KG1 (cell line): ENCODE measurements around the gene GPR39.
"Not testable (repeated sequence)": the region's sequence is repeated elsewhere in the genome, so short reads cannot be mapped to it uniquely, and the experiment has no call there.

Experiments used
- DNase-seq: peaks from one replicate; lab custom pipeline; 2025; lab: John Stamatoyannopoulos, UW

GPR39 gene

DNA sequence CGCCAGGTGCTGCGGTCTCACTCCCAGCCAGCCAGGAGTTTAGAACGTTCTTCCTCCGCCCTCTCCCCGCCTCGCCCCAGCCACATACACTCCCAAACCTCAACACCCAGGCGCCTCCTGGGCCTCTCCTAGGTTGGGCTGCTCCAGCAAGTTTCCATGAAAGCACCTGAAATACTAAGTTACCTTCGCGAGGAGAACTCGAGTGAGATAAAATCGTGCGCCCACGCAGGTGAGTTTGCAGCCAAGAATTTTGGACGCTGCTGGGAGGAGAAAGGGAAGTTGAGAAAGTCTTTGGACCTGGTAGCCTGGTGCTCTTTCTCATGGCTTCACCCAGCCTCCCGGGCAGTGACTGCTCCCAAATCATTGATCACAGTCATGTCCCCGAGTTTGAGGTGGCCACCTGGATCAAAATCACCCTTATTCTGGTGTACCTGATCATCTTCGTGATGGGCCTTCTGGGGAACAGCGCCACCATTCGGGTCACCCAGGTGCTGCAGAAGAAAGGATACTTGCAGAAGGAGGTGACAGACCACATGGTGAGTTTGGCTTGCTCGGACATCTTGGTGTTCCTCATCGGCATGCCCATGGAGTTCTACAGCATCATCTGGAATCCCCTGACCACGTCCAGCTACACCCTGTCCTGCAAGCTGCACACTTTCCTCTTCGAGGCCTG is at the start of gene GPR39:
Gene GPR39, plus strand, starts transcription at position 83 of the 673 bp plus-strand sequence.
- DNase-seq, result no peak

DNA sequence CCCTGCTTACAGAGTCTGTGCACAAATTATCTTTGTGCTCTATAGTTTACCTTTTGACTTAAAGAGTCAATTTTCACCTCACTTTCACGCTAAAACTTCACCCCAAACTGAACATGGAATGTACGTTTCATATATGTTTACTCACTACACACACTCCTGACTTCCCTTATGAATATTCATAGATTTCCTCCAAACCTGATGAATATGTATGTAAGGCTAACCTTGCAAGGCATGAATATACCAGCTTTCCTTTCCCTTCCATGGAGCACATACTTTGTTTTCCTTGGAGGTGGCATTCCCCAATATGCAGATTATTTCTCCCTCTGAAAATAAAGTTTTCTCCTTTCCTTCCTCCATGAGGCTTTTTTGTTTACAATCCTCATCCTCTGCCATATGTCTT is 48.4 kb upstream of the GPR39 start:
- DNase-seq, result no peak

DNA sequence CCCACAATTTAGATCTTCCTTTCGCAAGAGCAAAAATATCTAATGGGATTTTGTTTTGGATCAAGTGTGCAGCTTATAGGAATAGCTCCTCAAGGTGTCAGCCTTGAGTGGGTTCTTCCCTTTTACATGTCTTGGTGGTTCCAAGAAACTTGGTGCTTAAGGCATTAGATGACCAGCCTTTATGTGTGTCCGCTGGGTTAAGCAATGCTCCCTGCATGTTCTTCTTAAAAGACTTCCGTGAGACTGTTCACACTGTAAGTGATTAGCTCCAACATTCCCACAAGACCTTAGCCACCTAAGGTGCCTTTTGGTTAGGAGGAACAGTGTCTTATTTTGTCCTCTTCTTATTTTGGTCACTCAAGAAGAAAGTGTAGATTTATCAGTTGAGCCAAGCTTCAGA is 44.3 kb upstream of the GPR39 start:
- DNase-seq, result no peak

DNA sequence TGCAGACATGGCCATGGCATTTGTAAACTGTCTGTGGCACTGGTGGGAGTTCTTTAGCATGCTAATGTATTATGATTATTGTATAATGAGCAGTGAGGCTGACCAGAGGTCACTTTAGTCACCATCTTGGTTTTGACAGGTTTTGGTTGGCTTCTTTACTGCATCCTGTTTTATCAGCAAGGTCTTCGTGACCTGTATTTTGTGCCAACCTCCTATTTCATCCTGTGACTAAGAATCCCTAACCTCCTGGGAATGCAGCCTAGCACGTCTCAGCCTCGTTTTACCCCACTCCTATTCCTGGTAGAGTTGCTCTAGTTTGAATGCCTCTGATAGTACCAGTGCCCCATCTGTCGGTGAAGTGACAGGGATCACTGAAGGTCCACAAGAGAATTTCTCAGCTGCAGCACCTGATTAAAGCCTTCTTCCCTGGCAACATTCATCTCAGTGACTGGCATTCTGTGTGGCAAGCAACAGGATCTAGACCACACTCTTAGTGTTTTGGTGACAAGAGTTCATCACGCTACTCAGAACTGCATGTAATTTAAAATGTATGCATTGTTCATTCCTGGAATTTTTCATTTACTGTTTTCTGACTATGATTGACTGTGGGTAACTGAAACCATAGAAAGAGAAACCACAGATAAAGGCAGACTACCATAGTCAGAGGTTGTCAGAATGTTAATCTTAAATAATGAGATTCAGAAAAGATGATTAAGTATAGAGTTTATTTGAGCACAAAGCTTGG is 43.0 kb upstream of the GPR39 start:
- DNase-seq, result no peak

DNA sequence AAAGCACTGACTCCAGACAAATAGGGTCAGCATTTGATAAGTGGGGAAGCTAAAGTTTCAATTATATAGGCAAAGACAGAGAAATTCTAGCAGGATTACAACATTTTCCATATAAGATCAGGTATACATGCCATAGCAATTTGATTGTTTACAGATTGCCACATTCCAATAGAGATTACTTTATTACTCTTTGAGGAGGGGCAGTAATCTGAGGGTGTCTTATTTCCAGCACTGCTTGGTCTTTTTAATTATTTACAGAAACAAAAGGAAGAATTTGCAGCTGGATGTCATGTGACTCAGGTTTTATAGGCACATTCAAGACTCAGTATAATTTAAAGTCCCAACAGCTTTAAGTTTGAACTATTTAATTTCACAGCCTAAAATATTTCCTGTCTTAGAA is 42.5 kb upstream of the GPR39 start:
- DNase-seq, result no peak

DNA sequence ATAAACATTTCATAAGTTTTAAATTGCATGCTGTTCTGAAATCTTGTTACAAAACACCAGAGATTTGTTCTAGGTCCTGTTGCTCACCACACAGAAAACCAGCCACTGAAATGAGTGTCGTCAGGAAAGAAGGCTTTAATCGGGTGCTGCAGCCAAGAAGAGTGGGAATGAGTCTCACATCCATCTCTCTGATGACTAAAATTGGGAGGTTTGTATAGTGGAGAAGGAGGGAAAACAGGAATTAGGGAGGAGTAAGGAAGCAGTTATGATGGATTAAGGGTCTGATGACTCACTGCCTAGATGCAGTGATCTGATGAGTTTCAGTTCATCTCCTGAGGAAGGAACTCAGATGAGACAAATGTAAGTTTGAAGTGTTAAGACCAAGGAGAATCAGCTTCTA is 42.1 kb upstream of the GPR39 start:
- no peak for DNase-seq

DNA sequence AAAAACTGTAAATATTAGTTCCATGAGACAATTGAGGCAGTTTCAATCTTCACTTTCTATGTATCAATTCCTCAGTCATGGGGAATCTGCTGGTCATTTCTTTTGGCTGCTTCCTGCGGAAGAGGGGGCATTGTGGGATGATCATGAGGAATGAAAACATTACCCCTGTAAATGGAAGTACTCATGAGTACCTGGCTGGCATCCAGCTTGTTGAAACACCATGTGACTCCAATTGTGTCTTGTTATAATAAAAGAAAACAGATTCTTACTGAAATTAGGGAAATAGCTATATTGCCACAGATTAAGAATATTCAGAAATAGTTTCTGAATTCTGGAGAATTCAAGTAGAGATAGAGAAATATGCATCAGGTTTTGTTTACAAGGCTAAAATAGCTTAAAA is 41.6 kb upstream of the GPR39 start:
- DNase-seq, result no peak

DNA sequence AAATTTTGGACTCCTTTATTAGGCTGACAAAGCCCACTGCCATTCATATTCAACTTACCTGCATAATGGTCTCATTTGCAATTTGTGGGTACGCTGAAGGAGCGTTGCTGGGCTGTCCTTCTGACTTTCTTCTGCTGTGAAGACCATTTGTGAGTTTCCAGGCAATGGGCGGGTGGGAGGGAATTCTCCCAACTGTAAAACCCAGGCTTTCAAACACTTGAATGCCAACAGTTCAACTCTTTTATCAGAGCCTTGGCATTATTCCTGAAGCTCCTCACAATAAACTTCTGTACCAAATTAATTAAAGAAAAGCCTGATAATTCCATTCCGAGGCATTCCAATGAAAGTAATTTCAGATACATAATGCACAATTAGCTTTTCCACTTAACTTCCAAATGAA is 35.2 kb upstream of the GPR39 start:
- DNase-seq, result no peak

DNA sequence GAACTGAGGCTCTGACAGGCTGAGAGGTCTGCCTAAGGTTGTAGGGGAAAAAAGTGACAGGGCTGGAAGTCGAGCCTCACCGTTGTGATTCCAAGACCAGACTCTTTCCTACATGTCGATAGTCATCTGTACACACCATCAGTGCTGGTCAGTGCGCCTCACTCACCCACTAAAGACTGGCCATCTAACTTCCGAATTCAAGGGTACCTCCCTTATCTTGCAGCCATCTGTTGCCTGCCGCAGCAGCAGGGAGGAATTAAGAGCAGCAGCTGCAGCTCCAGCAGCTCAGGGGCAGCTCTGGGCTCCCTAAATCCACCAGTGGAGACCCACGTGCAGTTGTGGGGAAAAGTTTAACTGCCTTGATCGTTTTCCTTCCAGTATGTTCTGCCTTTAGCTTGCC is 32.6 kb upstream of the GPR39 start:
- no peak for DNase-seq

DNA sequence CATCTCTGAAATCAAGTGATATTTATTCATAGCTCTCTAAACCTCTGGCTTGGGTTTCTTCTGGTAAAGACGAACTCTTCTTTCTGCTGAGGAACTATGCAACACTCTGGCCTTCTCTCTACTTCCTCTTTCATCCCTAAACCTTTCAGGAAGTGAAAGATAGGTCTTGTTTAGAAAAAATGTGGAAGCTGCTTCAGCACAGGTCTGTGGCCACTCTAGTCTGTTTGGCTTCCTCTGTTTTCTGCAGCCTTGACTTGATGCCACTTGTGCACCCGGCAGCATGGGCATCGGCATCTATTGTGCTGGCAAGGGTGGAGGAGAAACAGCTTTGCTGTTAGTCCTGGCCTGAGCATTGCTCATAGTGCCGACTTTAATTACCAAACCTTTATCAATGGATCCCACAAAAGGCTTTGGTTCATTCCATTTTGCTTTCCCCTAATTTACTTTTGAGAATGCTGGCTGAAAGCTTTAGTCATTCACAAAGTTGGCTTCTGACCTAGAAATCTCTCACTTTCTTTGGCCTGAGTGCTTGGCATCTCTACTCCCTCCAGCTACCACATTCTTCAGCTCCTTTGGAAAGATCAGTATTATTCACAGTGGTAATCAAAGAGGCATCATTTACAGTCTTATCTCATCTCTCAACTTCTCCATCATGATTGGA is 32.0 kb upstream of the GPR39 start:
- peak; percentile 15 for DNase-seq

DNA sequence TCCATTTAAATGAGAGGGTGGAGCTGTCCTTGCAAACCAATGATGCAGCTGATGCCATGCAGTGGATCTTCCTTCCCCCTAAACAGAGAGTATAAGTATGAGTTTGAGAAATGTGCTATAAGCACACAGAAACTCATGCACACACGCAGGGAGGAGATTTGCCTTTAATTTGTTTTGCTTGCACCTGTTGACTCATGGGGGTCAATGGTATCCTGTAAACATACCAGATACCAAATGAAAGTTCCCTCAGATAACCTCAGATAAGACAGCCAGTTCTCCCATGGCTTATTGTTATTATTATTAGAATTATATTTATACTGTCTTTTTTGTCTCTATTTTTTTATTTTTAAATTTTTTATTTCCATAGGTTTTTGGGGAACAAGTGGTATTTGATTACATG is 29.5 kb upstream of the GPR39 start:
- no peak for DNase-seq

DNA sequence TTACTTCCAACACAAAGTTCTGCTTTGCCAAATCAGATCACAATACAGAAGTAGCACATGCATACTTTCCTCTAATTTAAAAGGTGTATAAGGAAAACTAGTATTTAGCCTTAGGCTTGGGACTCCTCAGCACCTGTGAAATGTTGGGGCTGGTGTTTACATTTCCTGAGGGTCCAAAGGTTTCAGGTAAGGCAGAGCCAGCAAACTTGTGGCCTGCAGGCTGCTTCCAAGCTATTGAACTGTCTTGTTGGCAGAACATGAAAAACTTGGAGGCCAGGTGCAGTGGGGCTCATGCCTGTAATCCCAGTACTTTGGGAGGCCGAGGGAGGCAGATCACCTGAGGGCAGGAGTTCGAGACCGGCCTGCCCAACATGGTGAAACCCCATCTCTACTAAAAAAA is 26.5 kb upstream of the GPR39 start:
- DNase-seq, result no peak

DNA sequence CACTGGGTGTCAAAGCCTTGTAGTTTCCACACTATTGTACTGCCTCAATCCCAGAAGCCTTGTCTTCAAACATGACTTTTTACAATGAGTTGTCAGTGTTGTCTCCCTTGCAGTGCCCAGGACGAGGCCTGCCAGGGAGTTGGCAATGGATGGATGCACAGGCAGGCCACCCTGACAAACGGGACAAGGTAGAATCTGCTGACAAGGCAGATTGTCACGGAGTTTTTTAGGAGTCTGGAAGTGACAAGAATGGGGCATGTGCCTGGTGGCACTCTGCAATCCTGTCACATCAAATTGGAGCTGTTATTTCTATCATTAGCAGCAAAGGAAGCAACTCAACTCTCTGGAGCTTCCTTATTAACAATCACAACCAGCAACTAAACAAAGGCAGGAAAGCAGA is 25.2 kb upstream of the GPR39 start:
- no peak for DNase-seq

DNA sequence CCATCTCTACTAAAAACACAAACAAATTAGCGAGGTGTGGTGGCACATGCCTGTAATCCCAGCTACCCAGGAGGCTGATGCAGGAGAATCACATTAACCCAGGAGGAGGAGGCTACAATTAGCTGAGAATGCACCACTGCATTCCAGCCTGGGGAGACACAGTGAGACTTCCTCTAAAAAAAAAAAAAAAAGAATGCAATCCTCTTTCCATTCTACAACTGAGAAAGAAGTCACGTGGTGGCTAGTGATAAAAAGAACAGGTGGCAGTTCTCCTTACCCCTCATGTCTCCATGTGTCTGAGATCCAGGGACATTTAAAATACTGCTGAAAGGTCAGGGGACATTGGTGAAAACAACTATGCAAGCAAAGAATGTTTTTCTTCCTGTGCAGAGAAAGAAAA is 24.4 kb upstream of the GPR39 start:
- DNase-seq, result no peak

DNA sequence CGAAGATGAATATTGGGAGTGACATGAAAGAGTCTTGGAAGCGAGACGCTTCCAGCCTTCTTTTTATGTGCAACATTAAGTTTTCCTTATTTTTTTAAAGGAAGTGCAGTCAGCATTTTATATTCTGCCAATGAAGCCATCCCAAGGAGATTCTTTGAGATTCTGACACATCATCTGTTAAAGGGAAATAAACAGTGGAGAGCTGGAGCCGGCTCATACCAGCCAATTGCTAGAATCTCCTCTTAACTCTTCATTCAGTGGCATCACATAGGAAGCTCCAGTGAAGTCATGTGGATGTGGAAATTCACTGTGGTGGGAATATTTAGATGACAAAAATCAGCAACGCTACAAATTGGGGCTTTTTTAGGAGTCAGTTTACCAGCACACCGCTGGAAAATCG is 23.7 kb upstream of the GPR39 start:
- DNase-seq, result no peak

DNA sequence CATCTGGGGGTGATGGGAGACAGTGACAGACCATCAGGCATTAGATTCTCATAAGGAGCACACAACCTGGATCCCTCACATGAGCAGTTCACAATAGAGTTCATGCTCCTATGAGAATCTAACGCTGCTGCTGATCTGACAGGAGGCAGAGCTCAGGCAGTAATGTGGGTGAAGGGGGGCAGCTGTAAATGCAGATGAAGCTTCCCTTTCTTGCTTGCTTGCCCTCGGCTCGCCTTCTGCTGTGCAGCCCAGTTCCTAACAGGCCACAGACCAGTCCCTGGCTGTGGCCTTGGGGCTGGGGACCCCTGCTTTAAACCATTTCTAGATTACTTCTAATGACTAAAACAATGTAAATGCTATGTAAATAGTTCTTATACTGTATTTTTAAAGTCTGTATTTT is 19.6 kb upstream of the GPR39 start:
- not testable (repeated sequence) for DNase-seq

DNA sequence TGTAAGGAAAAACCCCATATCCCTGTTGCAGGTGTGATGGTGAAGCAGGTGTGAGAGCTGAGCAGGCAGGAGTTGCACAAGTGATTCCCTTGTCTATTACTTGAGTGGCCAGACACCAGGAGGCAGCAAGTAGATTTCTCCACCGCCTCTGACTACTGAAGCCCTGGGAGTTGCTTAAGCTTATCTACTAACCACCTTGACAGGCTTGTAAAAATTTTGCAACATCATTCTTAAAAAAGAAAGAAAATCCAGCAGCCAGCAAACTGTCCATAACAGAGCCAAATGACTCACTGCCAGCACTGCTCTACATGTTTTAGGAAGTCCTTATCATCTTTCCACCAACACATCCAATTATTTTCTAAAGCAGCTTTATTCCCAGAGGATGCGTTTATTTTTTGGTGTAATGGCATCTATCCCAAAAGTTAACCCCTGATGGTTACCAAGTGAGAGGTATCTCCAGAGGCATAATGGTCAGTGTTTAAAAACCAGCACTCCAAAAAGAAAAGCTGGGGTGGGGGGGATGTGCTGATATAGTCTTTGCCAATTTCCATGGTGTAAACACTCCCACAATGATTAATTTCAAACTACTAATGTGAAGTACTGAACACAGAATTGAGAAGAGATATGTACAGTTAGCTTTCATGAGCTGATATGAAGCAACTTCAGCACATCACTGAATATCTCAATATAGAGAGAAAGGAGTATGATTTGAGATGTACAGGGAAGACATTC is 16.3 kb upstream of the GPR39 start:
- no peak for DNase-seq

DNA sequence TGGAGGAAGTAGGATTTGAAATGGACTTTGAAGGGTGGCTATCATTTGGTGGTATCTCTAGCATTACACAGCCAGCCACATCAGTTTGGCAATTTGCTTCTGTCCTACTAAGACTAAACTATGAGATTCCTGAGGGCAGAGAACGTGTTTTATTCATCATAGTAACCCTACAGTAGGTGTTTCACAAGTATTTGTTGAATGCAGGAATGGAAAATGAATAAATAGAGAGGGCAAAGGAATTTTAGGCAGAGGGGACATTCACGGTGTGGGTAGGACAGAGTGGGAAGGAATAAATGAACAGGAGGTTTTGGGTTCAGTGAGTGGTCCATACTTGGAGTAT is 15.7 kb upstream of the GPR39 start:
- DNase-seq, result no peak

DNA sequence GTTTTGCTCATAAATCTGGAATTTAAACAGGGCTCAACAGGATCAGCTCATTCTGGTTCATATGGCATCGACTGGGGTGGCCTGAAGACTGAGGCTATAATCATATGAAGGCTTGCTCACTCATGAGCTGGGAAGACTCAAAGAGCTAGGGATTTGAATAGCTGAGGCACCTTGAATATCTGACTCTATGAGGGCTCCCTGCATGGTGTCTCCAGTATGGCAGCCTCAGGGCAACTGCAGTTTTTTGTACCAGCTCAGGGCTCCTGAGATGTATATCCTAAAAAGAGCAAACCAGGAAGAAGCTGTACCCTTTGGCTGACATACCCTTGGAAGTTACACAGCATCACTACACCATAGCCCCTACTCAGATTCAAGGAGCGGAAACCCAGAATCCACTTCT is 15.3 kb upstream of the GPR39 start:
- no peak for DNase-seq

DNA sequence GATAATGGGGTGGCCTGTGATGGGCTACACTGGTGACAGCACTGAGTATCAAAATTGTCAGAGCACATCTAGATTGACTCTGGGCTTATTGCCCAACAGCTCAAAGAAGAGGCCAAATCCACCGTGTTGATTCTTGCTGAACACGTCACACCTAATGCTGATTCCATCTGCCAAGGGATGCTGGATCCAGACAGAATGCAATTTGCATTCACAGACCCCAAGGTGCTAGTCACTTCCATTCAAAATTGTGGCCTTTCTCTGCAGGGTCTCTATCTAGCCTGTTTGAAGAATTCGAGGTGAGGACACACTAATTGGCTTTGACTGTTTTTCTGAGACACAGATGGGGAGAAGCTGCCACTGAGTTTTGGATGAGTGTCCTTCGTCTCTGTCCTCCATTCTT is 13.5 kb upstream of the GPR39 start:
- no peak for DNase-seq

DNA sequence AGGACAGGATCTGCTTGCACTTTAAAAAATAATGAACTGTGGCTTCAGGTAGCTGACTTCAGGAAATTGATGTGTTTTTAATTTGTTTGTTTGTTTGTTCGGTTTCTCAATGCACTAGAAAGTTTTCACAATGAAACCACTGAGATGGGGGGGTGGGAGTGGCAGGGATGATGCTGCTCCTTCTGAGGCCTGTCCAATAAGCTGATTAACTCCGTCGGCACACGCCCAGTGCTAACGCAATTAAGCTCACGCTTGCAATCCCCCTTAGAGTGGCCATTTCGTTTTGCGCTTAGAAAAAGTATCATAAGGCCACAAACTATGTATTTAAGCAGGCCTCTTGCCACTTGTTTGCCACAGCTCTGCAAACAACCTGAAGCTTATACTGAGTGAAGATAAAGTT is 12.5 kb upstream of the GPR39 start:
- DNase-seq, result no peak

DNA sequence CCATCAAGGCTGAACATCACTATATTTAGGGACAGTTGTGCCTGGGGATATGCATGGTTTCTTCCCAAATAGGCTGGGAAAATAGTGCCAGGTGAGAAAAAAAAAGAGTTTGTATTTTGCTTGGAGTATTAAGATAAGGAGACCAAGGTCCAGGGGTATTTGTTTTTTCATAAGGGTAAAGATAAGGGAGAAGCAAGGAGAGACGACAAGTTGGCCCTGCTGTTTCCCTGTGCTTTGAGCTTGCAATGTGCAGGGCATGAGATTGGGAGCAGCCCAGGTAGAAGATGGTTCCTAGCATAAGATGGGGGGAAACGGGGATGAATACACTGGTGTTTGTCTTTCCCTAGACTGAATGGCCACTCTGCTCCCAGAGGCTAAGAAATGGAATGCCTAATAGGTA is 8.8 kb upstream of the GPR39 start:
- no peak for DNase-seq

DNA sequence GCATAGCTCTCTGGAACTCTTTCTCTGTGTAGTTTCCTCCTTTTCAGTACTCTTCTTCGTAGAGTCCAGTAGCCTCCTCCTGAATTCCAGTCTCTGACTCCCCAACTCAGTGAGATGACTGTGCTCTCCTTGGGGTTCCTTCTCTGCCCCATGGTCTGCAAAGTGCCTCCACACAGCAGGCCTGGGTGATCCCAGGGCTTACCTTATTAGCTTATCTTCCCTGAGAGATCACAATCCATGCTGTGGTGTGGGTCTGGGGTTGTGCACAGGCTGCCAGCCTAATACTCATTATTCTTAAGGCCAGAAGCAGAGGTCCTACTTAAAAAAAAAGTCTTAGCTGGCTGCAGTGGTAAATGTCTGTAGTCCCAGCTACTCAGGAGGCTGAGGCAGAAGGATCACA is 4.6 kb upstream of the GPR39 start:
- DNase-seq, result no peak
